Activated CD8-positive, alpha-beta memory T cell treated with anti-CD3 and anti-CD28 coated beads for 1 hour (primary cell): ENCODE data around the gene WNT9A.

ENCODE experiments used
- DNase-seq, 2 donors: peaks; one replicate each; pipeline ENCODE4 v3.0.0-alpha.2; 2020; ENCODE audit warnings: low read depth in 1 of 2; ENCODE audit errors: extremely low read depth in 1 of 2

Gene WNT9A

GRCh38 chr1:227955808-227956207, 8.1 kb upstream of the WNT9A start:
- no peak for DNase-seq

- no peak for DNase-seq
Observed at GRCh38 chr1:227954163-227954850, 6.6 kb upstream of the WNT9A start.

GRCh38 chr1:227953022-227953412, 5.3 kb upstream of the WNT9A start:
- DNase-seq: no peak

- no peak for DNase-seq
Observed at GRCh38 chr1:227952374-227953021, 4.8 kb upstream of the WNT9A start.

- no peak for DNase-seq
Observed at GRCh38 chr1:227951624-227952373, 4.1 kb upstream of the WNT9A start.

GRCh38 chr1:227950735-227951346, 3.1 kb upstream of the WNT9A start:
- no peak for DNase-seq

- no peak for DNase-seq
Observed at GRCh38 chr1:227949954-227950734, 2.4 kb upstream of the WNT9A start.

- no peak for DNase-seq
Observed at GRCh38 chr1:227949341-227949921, 1.7 kb upstream of the WNT9A start.

- no peak for DNase-seq
Observed at GRCh38 chr1:227948493-227949260, 945 bp upstream of the WNT9A start.

GRCh38 chr1:227947386-227947675, 401 bp downstream of the WNT9A start:
- no peak for DNase-seq

- DNase-seq: peak in 1 of 2 donors; percentile 32
Observed at GRCh38 chr1:227946624-227947385, 927 bp downstream of the WNT9A start.

- no peak for DNase-seq
Observed at GRCh38 chr1:227945891-227946623, 1.7 kb downstream of the WNT9A start.

- DNase-seq: no peak
Observed at GRCh38 chr1:227944931-227945890, 2.5 kb downstream of the WNT9A start.

GRCh38 chr1:227944090-227944930, 3.4 kb downstream of the WNT9A start:
- DNase-seq: no peak

GRCh38 chr1:227943381-227944089, 4.2 kb downstream of the WNT9A start:
- no peak for DNase-seq
